ENCODE results near the gene RAB43. TPM values are rescaled to one million over a fixed set of nuclear protein-coding genes. Genes with fewer than 3 reads are reported as not detected.
A peak's percentile ranks its signal among the peaks of the same experiment; 100 is the strongest.
"Not testable (repeated sequence)": the region's sequence is repeated elsewhere in the genome, so short reads cannot be mapped to it uniquely, and the experiment has no call there.

Gene RAB43
- total and polyA plus RNA-seq, 7 donors = 0.62 to 5.1 (median 1.6) TPM

DNA sequence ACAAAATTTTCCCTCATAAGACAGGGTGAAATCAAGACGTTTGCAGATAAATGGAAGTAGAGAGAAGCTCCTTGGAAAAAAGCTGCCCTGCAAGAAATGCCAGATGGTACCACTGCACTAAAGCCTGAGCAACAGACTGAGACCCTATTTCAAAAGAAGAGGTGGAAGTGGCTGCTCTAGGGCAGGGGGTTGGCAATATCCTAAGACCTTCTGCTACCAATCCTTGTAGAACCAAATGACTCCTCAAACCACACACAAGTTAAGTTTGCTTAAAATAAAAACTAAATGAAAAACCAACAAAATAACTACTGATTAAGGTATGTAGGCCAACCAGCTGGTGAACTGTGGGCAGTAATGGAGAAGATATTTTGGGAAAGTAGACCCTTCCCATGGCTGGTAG, 21.3 kb downstream of the RAB43 start:
- no peak overlapping the region for H3K27ac ChIP-seq
- no peaks in the 10 kb centered on the region for H3K9me3 ChIP-seq
- no peak for DNase-seq
- intact Hi-C loops (cut with DNase I) = loop anchor here in 1 of 2 donors (10.0 kb wide), 1 partner anchor 45 kb away; no protein-coding TSS in a partner anchor
- H3K4me3 ChIP-seq = no peak overlapping the region
- peaks cover 2 to 7% of the 10 kb centered on the region in 2 donors for H3K36me3 ChIP-seq (ENCODE audit: insufficient read depth in 1 of 2, low read depth in 1 of 2)
- TF ChIP-seq CTCF (IDR thresholded peaks at IDR 0.05) = no peak
- 67 to 79% (median 70%) methylated on average over 1 of the region's 1 CpG for WGBS, 3 donors
- no peak for ATAC-seq
- no peaks in the 10 kb centered on the region for H3K4me1 ChIP-seq
- no peaks in the 10 kb centered on the region for H3K27me3 ChIP-seq (ENCODE audit: insufficient read depth in 3 of 3, low read length in 2 of 3)

- Histone ChIP-seq H3K4me1 (no peaks in the 10 kb centered on the region), H3K27me3 (ENCODE audit: insufficient read depth in 3 of 3, low read length in 2 of 3) (no peaks in the 10 kb centered on the region), H3K36me3 (ENCODE audit: insufficient read depth in 1 of 2, low read depth in 1 of 2) (peaks cover 0 to 44% of the 10 kb centered on the region in 2 donors), H3K27ac (no peak overlapping the region), H3K9me3 (no peaks in the 10 kb centered on the region), H3K4me3 (no peak overlapping the region)
- no peak for TF ChIP-seq CTCF (IDR thresholded peaks at IDR 0.05)
- WGBS, 3 donors = 96 to 97% (median 96%) methylated on average over 10 of the region's 10 CpGs
- intact Hi-C loops (cut with DNase I) = no loop called here
- DNase-seq (no peak), ATAC-seq (no peak)
Measured at GRCh38 chr3:129095285-129095684, 26.3 kb downstream of the RAB43 start.

DNA sequence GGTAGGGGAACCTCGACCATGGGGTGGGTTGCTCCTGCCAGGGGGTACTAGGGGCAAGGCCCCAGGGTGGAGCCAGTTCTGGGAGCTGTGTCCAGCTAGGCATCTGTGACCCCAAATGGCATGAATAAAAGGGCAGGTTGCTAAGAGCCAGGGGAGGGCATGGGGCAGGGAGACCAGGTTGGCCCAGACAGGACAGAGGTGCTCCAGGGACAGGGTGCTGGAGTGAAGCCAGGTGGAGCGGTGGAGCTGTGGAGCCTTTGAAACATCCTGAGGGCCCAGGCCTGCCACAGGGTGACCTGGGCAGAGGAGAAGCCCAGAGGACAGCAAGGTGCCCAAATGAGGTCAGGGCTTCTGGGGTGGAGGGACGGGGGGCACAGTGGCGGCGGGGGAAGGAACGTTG, 33.3 kb downstream of the RAB43 start:
- peaks cover 0 to 21% of the 10 kb centered on the region in 2 donors for H3K36me3 ChIP-seq (ENCODE audit: insufficient read depth in 1 of 2, low read depth in 1 of 2)
- intact Hi-C loops (cut with DNase I); H3K27me3 ChIP-seq (ENCODE audit: insufficient read depth in 3 of 3, low read length in 2 of 3); DNase-seq; H3K9me3 ChIP-seq; H3K27ac ChIP-seq; H3K4me1 ChIP-seq; H3K4me3 ChIP-seq: not testable (repeated sequence)
- peak in 2 of 4 donors; percentile 26 to 28 for ATAC-seq
- WGBS, 3 donors = no CpG with 5 or more reads among the region's 6 CpGs

- DNase-seq; intact Hi-C loops (cut with DNase I); H3K9me3 ChIP-seq; H3K4me3 ChIP-seq; H3K4me1 ChIP-seq; H3K27ac ChIP-seq; H3K27me3 ChIP-seq (ENCODE audit: insufficient read depth in 3 of 3, low read length in 2 of 3): not testable (repeated sequence)
- ATAC-seq = peak; percentile 73 to 89 (median 82)
- peaks cover 0 to 17% of the 10 kb centered on the region in 2 donors for H3K36me3 ChIP-seq (ENCODE audit: insufficient read depth in 1 of 2, low read depth in 1 of 2)
- WGBS, 3 donors = 0% methylated on average over 2 to 7 of the region's 9 CpGs
Measured at GRCh38 chr3:129087904-129088303, 33.7 kb downstream of the RAB43 start.

GRCh38 chr3:129087138-129087702, 34.4 kb downstream of the RAB43 start:
- Histone ChIP-seq H3K27me3 (ENCODE audit: insufficient read depth in 3 of 3, low read length in 2 of 3) (no peaks in the 10 kb centered on the region), H3K36me3 (ENCODE audit: insufficient read depth in 1 of 2, low read depth in 1 of 2) (peaks cover 0 to 10% of the 10 kb centered on the region in 2 donors), H3K4me3 (no peak overlapping the region), H3K4me1 (peaks cover 6% of the 10 kb centered on the region), H3K27ac (peak overlapping the region; percentile 61), H3K9me3 (no peaks in the 10 kb centered on the region)
- peak; percentile 51 to 76 (median 62) for ATAC-seq
- TF ChIP-seq CTCF (IDR thresholded peaks at IDR 0.05) = no peak
- DNase-seq = no peak
- 49 to 62% (median 51%) methylated on average over 8 of the region's 8 CpGs for WGBS, 3 donors
- intact Hi-C loops (cut with DNase I) = no loop called here

GRCh38 chr3:129085818-129086217, 35.8 kb downstream of the RAB43 start:
- H3K4me1 ChIP-seq = peaks cover 6% of the 10 kb centered on the region
- ATAC-seq (no peak), DNase-seq (no peak)
- no peaks in the 10 kb centered on the region for H3K36me3 ChIP-seq (ENCODE audit: insufficient read depth in 1 of 2, low read depth in 1 of 2)
- no peak overlapping the region for H3K4me3 ChIP-seq
- no peak overlapping the region for H3K27ac ChIP-seq
- no peak for TF ChIP-seq CTCF (IDR thresholded peaks at IDR 0.05)
- H3K9me3 ChIP-seq = no peaks in the 10 kb centered on the region
- intact Hi-C loops (cut with DNase I) = no loop called here
- 90 to 95% (median 91%) methylated on average over 4 of the region's 4 CpGs for WGBS, 3 donors
- no peaks in the 10 kb centered on the region for H3K27me3 ChIP-seq (ENCODE audit: insufficient read depth in 3 of 3, low read length in 2 of 3)
